ENCODE measurements around the gene ECHS1. TPM values are rescaled to one million over a fixed set of nuclear protein-coding genes. Genes with fewer than 3 reads are reported as not detected.

The ECHS1 gene
- total and polyA plus RNA-seq, 2 of the 8 experiments (the other 6 are each of a cell fraction or from before 2014, with no cell fraction given), result 41.7 to 101 TPM

DNA sequence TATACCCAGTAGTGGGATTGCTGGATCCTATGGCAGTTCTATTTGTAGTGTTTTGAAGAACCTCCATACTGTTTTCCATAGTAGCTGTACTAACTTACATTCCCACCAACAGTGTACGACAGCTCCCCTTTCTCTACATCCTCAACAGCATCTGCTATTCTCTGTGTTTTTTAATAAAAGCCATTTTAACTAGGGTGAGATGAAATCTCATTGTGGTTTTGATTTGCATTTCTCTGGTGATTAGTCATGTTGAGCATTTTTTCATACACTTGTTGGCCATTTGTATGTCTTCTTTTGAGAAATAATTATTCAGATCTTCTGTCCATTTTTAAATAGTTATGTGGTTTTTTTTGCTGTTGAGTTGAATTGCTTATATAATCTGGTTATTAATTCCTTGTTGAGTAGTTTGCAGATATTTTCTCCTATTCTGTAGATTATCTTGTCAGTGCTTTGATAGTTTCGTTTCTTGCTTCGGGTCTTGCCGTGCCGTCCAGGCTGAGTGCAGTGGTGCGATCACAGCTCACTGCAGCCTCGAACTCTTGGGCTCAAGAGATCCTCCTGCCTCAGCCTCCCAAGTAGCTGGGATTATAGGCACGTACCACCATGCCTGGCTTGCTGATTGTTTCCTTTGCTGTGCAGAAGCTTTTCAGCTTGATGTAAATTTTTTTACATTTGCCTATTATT is 32.8 kb upstream of the ECHS1 start (continued):
- no peak for TF ChIP-seq HDAC2 (IDR thresholded peaks at IDR 0.05; ENCODE audit: borderline replicate concordance in 1 of 2, low read depth in 2 of 2, low read length in 2 of 2)
